ENCODE measurements around the gene CALHM3. TPM values are rescaled to one million over a fixed set of nuclear protein-coding genes. Genes with fewer than 3 reads are reported as not detected.
A peak's percentile ranks its signal among the peaks of the same experiment; 100 is the strongest.

CALHM3 gene
- total RNA-seq, 2 experiments from 2014 or later, result not detected

DNA sequence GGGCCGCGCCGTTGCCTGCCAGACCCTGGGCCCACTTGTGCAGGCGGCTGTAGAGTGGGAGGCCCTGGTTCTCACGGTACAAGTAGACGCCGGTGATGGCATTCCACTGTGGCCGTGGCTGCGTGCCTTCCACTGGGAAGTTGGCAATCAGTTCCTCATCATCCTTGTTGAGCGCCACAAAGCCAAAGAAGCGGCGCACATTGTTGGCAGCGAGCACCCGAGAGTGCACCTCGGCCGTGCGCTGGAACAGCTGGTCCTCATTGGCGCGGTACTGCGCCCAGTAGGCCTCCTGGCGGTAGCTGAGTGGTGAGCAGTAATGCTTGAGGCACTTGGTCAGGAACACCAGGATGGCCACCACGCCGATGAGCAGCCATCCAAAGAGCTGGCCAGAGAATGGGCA, 31.9 kb downstream of the CALHM3 start:
- Histone ChIP-seq H3K27me3 (ENCODE audit: control insufficient read depth in 1 of 2, insufficient read depth in 2 of 2, low read length in 2 of 2) (no peaks in the 10 kb centered on the region), H3K4me1 (ENCODE audit: insufficient read depth, low read length) (peaks cover 52% of the 10 kb centered on the region), H3K9me3 (ENCODE audit: control insufficient read depth in 1 of 2, insufficient read depth in 1 of 2, low read length in 2 of 2) (no peaks in the 10 kb centered on the region), H3K4me3 (ENCODE audit: low read length) (no peak overlapping the region), H3K36me3 (ENCODE audit: insufficient read depth, low read length) (peaks cover 74% of the 10 kb centered on the region), H3K27ac (ENCODE audit: low read depth in 1 of 2, low read length in 2 of 2) (no peak overlapping the region)
- DNase-seq (no peak), ATAC-seq (ENCODE audit: poor library complexity) (no peak)
- ChIA-PET POLR2A (no interaction called here), CTCF (no interaction called here)
- no peak overlapping the region for H3K4me3 Mint-ChIP-seq
- TF ChIP-seq, protein P1, sequence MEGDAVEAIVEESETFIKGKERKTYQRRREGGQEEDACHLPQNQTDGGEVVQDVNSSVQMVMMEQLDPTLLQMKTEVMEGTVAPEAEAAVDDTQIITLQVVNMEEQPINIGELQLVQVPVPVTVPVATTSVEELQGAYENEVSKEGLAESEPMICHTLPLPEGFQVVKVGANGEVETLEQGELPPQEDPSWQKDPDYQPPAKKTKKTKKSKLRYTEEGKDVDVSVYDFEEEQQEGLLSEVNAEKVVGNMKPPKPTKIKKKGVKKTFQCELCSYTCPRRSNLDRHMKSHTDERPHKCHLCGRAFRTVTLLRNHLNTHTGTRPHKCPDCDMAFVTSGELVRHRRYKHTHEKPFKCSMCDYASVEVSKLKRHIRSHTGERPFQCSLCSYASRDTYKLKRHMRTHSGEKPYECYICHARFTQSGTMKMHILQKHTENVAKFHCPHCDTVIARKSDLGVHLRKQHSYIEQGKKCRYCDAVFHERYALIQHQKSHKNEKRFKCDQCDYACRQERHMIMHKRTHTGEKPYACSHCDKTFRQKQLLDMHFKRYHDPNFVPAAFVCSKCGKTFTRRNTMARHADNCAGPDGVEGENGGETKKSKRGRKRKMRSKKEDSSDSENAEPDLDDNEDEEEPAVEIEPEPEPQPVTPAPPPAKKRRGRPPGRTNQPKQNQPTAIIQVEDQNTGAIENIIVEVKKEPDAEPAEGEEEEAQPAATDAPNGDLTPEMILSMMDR (IDR thresholded peaks at IDR 0.05), result no peak
- peaks cover 29% of the 10 kb centered on the region for H3K4me1 Mint-ChIP-seq (ENCODE audit: low read depth)
- H3K27ac Mint-ChIP-seq, result peak overlapping the region; percentile 18
- H3K9me3 Mint-ChIP-seq, result no peaks in the 10 kb centered on the region
- no peaks in the 10 kb centered on the region for H3K27me3 Mint-ChIP-seq
- intact Hi-C loops (cut with DNase I, micrococcal nuclease), result loop anchor here in 1 of 2 experiments (5.0 kb wide), 1 partner anchor 35 kb away; no protein-coding TSS in a partner anchor
- H3K36me3 Mint-ChIP-seq (ENCODE audit: low read depth), result peaks cover 86% of the 10 kb centered on the region

DNA sequence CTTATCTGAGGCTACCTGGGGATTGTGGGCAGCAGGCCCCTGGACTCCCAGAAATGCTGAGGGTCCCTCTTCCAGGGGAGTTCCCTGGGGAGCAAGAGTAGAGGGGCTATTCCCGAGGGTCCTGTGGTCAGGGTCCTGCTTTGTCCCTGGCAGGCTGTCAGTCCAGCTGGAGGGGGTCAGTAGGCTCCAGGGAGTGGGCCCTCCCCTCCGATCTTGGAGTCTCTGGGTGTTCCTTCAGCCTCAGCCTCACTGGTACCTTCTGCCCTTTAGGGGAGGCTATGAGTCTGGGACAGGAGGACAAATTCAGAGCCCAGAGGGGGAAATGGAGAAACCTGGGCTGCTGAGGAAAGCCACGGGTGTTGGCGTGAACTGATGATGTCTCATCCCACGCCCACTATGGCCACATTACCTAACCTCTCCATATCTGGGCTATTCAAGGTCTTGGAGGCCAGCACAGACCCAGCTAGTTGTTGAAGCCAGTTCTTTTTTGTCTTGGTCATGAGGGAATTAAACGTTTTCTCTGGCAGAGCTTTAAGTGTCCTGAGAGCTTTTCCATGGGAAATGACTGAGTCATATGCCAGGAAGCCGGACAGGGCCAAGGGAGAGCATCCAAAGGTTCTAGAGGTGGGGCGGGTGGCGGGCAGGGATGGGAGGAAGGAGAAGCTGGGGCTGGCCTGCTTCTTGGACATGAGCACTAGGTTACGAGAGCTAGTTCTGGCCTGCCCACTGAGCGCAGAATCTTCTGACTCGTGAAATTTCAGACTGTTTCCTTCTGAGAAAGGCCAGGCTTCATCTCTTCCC, 33.1 kb downstream of the CALHM3 start:
- H3K36me3 ChIP-seq (ENCODE audit: insufficient read depth, low read length), result peaks cover 84% of the 10 kb centered on the region
- intact Hi-C loops (cut with DNase I, micrococcal nuclease), result loop anchor here in 1 of 2 experiments (5.0 kb wide), 1 partner anchor 36 kb away; no protein-coding TSS in a partner anchor
- H3K4me3 Mint-ChIP-seq, result no peak overlapping the region

DNA sequence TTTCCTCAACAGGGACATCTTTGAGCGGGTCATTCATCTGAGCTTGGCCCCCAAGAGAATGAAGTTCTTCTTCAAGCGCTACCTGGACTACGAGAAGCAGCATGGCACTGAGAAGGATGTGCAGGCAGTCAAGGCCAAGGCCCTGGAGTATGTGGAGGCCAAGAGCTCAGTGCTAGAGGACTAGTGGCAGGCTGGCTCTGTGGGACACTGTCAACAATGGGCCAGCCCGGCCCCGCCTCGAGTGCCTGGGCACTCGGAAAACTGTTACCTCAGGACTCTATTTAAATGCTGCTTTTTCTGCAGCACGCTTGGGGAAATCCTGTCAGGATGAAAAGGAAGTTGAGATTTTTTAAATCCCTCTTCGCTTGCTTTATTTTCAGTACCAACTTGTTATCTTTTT, 33.7 kb downstream of the CALHM3 start:
- peak overlapping the region; percentile 51 for H3K27ac Mint-ChIP-seq
- no peaks in the 10 kb centered on the region for H3K27me3 ChIP-seq (ENCODE audit: control insufficient read depth in 1 of 2, insufficient read depth in 2 of 2, low read length in 2 of 2)
- H3K4me3 Mint-ChIP-seq, result no peak overlapping the region
- no peak overlapping the region for H3K4me3 ChIP-seq (ENCODE audit: low read length)
- peaks cover 20% of the 10 kb centered on the region for H3K4me1 Mint-ChIP-seq (ENCODE audit: low read depth)
- H3K4me1 ChIP-seq (ENCODE audit: insufficient read depth, low read length), result peaks cover 38% of the 10 kb centered on the region
- TF ChIP-seq, protein P1 (IDR thresholded peaks at IDR 0.05), result no peak
- POLR2A ChIA-PET, result no interaction called here
- intact Hi-C loops (cut with DNase I, micrococcal nuclease), result loop anchor here in 1 of 2 experiments (5.0 kb wide), 1 partner anchor 37 kb away; no protein-coding TSS in a partner anchor
- no peak for DNase-seq
- H3K36me3 ChIP-seq (ENCODE audit: insufficient read depth, low read length), result peaks cover 90% of the 10 kb centered on the region
- H3K36me3 Mint-ChIP-seq (ENCODE audit: low read depth), result peaks cover 92% of the 10 kb centered on the region
- CTCF ChIA-PET, result no interaction called here
- H3K27me3 Mint-ChIP-seq, result no peaks in the 10 kb centered on the region
- H3K9me3 ChIP-seq (ENCODE audit: control insufficient read depth in 1 of 2, insufficient read depth in 1 of 2, low read length in 2 of 2), result no peaks in the 10 kb centered on the region
- no peaks in the 10 kb centered on the region for H3K9me3 Mint-ChIP-seq
- ATAC-seq (ENCODE audit: poor library complexity), result no peak
- H3K27ac ChIP-seq (ENCODE audit: low read depth in 1 of 2, low read length in 2 of 2), result no peak overlapping the region

More for the DNA sequence above, 33.1 kb downstream of the CALHM3 start:
- no peak overlapping the region for H3K4me3 ChIP-seq (ENCODE audit: low read length)
- TF ChIP-seq, protein P1 (IDR thresholded peaks at IDR 0.05), result no peak
- ChIA-PET POLR2A (no interaction called here), CTCF (no interaction called here)
- peaks cover 26% of the 10 kb centered on the region for H3K4me1 Mint-ChIP-seq (ENCODE audit: low read depth)
- peaks cover 44% of the 10 kb centered on the region for H3K4me1 ChIP-seq (ENCODE audit: insufficient read depth, low read length)
- no peaks in the 10 kb centered on the region for H3K27me3 ChIP-seq (ENCODE audit: control insufficient read depth in 1 of 2, insufficient read depth in 2 of 2, low read length in 2 of 2)
- no peak for DNase-seq
- H3K36me3 Mint-ChIP-seq (ENCODE audit: low read depth), result peaks cover 92% of the 10 kb centered on the region
- H3K27me3 Mint-ChIP-seq, result no peaks in the 10 kb centered on the region
- no peak for ATAC-seq (ENCODE audit: poor library complexity)
- H3K27ac Mint-ChIP-seq, result peak overlapping the region; percentile 18
- no peak overlapping the region for H3K27ac ChIP-seq (ENCODE audit: low read depth in 1 of 2, low read length in 2 of 2)
- no peaks in the 10 kb centered on the region for H3K9me3 Mint-ChIP-seq
- H3K9me3 ChIP-seq (ENCODE audit: control insufficient read depth in 1 of 2, insufficient read depth in 1 of 2, low read length in 2 of 2), result no peaks in the 10 kb centered on the region

Measured in CD4-positive, alpha-beta T cell (primary cell).